HG02759 (cell line): Measurements from ENCODE around the gene RNF186.
"Not testable (repeated sequence)": the region's sequence is repeated elsewhere in the genome, so short reads cannot be mapped to it uniquely, and the experiment has no call there.

ENCODE experiments used
- ATAC-seq: cut with Tn5 transposase; IDR thresholded peaks from one replicate; pipeline ENCODE4 v1.9.1; 2021; ENCODE audit warnings: mild to moderate bottlenecking, moderate library complexity; ENCODE audit not compliant: unreplicated experiment

The RNF186 gene, protein sequence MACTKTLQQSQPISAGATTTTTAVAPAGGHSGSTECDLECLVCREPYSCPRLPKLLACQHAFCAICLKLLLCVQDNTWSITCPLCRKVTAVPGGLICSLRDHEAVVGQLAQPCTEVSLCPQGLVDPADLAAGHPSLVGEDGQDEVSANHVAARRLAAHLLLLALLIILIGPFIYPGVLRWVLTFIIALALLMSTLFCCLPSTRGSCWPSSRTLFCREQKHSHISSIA

DNA sequence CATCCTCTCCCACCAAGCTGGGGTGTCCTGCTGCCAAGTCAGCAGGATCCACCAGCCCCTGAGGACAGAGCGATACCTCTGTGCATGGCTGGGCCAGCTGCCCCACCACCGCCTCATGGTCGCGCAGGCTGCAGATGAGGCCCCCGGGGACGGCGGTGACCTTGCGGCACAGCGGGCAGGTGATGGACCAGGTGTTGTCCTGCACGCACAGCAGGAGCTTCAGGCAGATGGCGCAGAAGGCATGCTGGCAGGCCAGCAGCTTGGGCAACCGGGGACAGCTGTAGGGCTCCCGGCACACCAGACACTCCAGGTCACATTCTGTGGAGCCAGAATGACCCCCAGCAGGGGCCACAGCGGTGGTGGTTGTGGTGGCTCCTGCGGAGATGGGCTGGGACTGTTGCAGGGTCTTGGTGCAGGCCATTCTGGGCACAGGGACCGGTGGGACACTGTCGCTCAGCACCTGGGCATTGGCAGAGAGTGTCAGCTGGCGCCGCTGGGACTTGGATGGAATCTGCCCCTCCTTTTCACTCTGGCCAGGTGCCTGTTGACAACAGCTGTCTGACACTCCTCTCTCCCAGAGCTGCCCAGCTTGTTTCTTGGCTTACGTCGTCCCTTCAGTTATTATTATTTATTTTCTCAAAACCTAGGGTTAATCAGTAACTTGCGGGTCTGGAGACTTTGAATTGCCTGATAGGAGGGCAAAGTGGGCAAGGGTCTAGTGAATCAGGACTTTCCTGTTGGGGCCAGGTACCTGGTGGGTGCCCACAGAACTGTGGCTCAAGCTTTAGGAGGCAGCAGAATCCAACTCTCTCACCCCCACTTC, at the start of gene RNF186:
Gene RNF186, minus strand, starts transcription at position 603 of the 823 bp plus-strand sequence. Its CDS starts 182 bp downstream, at position 421.
- ATAC-seq: no peak

DNA sequence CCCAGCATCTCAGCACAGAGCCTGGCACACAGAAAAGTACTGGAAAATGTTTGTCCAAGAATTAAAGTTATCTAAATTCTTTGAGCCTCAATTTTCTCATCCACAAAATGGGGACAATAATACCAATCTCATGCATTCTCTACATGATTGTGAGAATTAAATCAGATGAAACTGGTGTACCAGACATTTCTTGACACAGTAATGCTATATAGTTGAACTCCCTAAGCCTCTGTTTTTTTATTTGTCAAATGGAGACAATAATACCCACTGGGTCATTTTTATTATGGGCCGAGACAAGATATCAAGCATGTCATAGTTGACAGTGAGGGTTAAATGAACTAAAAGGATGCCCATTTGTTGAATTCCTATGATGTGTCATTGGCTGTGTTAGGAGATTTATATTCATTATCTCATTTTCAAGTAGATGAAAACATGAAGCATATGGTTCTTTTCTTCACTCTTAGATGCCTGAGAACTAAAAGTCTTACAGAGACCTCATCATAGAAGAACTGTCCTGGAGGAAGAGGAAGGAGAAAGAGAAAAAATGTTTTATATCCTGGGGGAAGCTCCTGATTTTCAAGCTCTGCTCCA, 49.6 kb upstream of the RNF186 start:
- no peak for ATAC-seq

DNA sequence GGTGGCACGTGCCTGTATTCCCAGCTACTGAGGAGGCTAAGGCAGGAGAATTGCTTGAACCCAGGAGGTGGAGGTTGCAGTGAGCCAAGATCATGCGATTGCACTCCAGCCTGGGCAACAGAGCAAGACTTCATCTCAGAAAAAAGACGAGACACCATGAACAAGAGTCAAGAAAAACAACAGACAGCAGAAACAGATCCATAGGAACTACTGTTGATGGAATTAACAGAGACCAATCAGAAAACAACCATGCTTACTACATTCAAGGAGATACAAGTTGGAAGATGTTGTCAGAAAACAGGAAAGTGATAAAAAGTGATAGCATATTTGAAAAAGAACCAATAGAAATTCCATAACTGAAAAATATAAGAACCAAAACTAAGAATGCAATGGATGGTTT, 47.9 kb upstream of the RNF186 start:
- ATAC-seq: no peak

DNA sequence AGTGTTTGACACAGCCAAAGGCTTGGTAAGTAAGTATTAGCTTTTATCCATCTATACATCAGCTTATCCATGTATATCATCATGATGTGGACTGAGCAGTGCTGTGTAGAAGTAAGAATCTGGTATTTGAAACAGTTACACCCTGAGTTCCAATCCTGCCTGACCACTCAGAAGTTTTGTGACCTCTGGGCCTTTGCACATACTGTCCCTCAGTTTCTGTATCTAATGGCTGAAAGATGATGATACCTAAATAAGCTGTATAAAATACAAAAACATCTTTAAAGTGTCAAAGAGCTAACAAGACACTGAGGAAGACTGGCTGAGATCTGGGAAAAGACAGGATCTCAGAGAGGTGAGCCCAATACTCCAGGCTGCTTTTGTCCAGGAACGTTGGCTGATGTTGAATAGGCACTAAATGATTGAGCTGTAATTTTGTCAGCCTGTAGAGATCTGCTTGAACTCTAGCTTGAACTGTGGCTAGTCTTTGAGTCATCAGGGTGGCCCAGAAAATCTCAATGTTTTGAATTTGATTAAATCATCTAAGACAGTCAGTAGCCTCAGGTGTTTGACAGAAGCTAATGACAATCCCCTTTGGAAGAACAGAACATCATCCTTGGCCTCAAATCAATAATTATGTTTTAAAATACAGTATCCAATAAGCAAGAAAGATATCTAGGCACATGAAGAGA, 46.9 kb upstream of the RNF186 start:
- ATAC-seq: no peak

DNA sequence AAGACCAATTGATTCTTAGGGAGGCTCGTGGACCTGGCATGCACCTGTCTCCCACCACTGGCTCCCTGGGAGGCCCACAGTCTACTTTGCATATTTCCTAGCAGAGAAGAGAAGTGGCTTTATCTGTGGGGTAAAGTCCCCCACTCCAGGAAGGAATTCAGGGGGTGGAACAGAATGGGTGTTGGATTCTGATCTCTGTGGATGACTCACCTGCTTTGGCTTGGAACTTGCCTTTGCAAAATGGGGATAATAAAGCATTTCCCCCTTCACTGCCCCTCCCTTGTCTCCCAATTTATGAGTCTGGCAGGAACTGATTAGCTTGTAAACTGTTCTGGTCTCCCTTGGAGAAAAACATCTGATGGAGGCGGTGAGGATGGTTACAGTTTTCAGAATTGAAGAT, 46.0 kb upstream of the RNF186 start:
- no peak for ATAC-seq

DNA sequence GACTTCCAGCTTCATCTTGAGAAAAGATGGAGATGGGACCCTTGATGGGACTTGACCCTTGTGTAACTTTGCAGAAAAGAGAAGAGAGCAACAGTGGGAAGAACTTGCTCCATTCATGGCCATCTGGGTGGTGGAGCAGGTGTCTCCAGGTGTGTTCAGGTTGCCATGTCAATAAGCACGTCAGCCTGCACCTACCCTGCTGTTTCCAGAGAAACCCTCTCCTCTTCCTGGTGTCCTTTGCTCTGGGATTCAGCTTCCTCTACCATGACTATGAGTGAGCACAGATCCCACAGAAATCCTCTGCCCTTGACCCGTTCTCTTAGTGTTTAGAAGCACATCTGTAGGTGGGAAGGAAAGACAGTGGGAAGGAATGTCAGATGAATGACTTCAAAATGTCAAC, 45.3 kb upstream of the RNF186 start:
- no peak for ATAC-seq

DNA sequence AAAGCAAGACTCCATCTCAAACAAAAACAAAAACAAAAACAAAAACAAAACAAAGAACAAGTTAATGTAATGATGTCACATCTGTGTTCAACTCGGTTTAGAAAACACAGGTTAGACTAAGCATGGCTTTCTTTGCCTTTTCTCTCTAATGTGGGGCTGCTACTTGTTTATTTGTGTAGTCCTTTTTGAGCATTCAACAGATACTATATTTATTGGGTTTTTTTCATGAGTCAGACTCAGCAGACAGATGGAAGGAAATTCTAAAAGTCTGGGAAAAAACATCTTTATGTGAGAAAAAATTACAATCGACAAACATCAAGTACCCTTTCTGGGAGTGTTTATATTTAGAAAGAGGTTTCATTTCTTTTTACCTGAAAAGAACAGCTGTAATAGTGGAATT, 44.8 kb upstream of the RNF186 start:
- no peak for ATAC-seq

DNA sequence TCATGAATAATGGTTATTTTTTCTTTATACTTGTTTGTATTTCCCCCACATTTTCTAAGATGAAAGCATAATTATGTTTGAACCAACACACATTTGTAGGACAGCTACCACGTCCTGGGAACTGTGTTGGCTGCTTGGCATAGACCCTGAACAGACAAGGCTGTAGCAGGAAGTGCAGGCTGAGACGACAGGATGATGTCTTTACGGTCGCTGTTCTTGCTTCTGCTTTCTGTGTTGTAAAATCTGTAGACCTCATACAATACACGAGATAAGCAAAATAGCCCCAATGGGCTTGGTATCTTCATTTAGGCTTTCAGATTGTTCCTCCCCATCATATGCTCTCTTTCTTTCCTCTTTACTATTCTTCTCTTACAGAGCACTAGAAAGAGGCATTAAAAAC, 43.8 kb upstream of the RNF186 start:
- ATAC-seq: no peak

DNA sequence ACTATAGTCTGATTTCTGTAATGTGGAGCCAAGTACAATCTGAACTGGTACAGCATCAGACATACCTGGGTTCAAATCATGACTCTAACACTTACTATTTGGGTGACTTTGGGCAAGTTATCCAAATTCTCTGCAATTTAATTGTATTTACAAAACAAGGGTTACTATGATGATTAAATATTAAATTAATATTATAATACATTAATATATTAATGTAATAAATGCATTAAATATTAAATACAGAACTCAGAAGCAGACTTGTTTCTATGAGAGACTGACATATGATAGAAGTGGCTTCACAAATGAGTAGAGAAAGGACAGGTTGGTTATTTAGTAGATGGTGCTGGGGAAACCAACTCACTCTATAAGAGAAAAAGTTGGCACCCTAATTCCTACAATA, 39.8 kb upstream of the RNF186 start:
- ATAC-seq: no peak

DNA sequence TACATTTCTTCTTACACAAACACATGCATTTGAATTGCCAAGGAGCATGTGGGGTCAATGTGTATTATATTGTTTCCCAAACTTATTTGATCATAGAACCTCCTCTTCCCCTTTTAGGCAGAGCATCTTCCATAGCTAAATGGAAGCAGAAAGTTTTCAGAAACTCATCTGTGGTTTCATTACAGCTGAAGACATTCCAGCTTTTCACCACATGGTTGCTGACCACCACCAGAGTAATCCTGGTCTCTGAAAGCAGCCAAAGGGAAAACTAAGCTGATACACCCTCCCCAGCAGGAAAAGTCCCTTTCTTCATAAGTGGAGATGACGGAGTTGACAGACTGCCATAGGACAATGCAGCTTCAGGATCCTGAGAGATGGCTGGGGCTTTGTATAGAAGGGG, 37.0 kb upstream of the RNF186 start:
- ATAC-seq: no peak

DNA sequence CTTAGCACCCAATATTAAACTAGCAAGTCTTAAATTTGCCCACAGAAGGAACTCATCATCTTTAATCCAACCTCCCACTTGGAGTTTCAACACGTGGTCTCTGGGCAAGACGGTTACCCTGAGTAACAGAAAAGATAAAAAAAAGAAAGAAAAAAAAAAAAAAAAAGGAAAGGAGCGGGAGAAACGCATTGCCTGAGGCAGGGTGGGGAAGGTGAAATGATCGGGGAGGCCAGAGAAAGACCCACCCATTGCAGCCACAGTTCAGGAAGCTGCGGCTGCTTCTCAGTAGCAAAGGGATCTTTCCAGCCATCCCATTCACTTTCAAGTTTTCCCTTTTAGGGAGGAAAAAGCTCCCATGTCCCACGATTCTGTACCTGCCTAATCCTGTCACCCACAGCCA, 35.1 kb upstream of the RNF186 start:
- no peak for ATAC-seq

DNA sequence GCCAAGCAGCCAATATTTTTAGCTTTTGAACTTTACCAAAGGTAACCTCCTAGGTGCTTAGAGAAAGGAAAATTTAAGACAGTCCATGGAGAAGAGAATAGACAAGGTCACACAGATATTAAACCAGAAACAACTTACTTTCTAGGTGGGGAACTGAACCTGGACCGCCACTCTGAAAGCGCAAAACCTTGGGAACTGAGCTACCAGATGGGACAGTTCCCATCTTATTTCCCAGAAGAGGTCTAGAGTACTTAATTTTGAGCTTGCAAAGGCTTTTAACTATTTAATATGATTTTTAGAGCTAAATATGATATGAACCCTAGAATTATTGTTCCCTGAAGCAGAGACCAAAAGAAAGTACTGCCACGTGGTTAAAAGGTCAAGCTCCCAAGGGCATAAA, 34.2 kb upstream of the RNF186 start:
- not testable (repeated sequence) for ATAC-seq

DNA sequence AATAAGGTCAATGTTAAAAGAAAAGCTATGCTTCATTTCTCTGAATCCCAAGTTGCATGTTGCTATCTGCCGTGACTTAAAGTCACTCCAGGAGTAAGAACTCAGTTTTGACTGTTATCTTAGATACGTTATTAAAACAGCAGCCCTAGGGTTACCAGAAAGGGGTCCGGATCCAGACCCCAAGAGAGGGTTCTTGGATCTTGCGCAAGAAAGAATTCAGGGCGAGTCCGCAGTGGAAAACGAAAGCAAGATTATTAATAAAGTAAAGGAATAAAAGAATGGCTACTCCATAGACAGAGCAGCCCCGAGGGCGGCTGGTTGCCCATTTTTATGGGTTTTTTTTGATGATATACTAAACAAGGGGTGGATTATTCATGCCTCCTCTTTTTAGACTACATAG, 32.3 kb upstream of the RNF186 start:
- not testable (repeated sequence) for ATAC-seq

DNA sequence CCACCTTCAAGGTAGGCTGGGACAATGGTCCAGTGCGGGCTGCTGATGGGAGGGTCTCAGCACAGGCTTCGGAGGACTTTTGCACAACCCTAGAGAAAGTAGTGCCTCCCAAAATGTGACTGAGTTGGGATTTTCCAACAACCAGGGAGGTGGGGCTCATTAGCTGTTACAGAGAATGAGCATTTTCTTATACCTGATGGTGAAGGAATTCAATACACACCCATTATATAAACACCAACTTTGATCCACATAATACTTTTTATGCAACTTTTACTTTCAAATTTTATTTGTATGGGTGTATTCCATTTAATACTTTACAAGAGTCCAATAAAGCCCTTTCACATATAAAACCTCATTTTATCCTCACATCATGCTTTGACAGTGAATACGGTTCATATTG, 31.3 kb upstream of the RNF186 start:
- no peak for ATAC-seq

DNA sequence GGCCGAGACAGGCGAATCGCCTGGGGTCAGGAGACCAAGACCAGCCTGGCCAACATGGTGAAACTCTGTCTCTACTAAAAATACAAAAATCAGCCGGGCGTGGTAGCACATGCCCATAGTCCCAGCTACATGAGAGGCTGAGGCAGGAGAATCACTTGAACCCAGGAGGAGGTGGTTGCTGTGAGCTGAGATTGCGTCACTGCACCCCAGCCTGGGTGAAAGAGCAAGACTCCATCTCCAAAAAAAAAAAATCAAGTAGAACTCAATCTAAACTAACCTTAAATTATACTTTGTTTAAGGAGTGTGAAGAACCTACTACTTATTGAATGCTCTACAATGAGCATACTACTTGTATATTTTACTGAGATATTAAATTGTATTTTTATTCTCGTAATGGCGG, 30.5 kb upstream of the RNF186 start:
- no peak for ATAC-seq

DNA sequence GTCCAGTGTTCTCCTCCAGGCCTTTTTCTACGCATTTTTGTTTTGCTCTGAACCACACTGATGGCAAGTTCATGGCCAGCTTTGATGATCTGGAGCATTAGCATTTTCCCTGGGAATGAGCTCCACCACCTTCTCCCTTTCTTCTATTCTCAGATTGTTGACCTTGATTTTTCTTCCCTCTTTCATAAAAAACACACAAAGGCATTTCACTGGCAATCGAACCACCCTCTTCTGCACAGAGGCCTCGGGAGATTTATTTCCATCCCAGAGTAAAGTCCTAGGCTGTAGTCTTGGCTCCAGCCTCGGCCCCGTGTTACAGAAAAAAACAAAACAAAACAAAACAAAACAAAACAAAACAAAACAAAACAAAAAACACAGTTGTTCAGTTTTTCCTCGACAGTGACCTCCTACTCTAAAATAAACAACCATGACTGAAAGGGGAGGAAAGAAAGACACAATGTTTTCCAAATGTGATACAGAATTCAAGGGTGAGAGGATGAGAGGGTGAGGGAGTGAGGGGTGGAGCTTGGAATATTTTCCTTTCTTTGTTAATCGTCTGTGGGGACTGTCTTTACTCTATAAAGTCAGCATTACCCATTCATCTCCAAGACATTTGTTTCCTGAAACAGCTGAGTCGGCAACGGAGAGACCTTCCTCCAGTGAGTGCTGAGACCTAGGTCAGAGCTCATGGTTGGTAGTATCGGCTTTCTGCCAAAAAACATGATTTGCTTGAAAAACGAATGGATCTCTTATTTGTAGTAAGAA, 29.8 kb upstream of the RNF186 start:
- ATAC-seq: no peak

DNA sequence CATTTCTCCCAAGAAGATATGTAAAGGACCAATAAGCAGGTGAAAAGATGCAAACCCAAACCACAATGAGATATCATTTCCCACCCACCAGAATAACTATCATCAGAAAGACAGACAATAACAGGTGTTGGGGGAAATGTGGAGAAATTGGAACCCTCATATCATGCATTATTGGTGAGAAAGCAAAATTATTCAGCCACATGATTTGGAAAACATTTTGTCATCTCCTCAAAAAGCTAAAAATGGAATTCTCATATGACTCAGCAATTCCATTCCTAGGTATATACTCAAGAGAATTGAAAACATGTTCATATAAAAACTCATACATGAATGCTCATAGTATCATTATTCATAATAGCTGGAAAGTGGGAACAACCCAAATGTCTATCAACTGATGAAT, 25.1 kb upstream of the RNF186 start:
- no peak for ATAC-seq

DNA sequence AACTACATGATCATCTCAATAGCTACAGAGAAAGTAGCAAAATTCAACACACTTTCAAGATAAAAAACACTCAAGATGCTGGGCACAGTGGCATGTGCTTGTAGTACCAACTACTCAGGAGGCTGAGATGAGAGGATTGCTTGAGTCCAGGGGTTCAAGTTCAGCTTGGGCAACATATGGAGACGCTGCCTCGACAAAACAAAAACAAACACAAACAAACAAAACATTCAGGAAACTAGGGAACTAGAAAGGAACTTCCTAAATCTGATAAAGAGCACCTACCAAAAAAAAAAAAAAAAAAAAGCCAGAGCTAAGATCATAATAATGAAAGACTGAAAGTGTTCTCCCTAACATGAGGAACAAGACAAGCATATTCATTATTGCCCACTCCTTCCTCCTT, 22.8 kb upstream of the RNF186 start:
- ATAC-seq: no peak

DNA sequence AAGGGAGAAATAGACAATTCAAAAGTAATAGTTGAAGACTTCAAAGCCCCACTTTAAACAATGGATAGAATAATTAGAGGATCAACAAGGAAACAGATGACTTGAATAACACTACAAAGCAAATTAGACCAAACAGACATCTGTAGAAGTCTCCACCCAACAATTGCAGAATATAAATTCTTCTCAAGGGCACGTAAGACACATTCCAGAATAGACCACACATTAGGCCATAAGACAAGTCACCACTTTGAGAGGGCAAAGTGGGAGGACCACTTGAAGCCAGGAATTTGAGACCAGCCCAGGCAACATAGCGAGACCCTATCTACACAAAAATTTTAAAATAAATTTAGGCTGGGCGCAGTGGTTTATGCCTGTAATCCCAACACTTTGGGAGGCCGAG, 20.5 kb upstream of the RNF186 start:
- no peak for ATAC-seq

DNA sequence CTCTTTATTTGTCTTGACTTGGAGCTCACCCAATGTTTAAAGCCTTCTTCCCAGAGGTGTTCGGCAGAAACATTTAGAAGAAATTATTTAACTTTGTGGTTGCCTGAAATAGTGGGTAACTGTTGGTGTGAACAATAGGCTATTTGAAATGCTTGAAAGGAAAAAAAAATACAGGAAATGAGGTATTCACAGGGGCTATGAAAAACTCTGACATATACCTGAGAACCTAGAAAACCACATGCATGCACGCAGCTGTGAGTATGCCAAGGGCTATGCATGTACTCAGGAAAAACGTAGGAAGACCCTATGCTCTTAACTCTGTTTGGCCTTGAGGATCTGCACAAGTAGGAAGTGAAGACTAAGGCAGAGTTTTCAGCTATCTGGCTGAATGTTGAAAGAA, 16.4 kb upstream of the RNF186 start:
- no peak for ATAC-seq

DNA sequence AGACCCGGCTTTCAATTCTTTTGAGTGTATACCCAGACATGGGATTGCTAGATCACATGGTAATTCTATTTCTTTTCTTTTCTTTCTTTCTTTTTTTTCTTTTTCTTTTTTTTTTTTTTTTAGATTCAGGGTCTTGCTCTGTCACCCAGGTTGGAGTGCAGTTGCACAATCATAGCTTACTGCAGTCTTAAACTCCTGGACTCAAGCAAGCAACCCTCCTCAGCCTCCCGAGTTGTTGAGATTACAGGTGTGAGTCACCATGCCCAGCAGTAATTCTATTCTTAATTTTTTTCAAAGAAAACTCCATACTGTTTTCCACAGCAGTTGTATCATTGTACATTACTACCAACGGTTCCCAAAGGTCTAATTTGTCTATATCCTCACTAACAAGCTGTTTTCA, 13.5 kb upstream of the RNF186 start:
- ATAC-seq: no peak
